Measurements from ENCODE around the gene GPR156.

Gene GPR156

GRCh38 chr3:120161902-120162301 is 123.1 kb downstream of the GPR156 start:
- Histone ChIP-seq H3K79me2 (ENCODE audit: control insufficient read depth, low read length) (no peaks in the 10 kb centered on the region), H3K9me2 (replicated peaks; ENCODE audit: control insufficient read depth, low read length) (no peaks in the 10 kb centered on the region), H3F3A (ENCODE audit: control insufficient read depth, insufficient read depth) (no peaks in the 10 kb centered on the region), H3K27ac (ENCODE audit: low read depth, low read length) (no peak overlapping the region), H3K4me3 (ENCODE audit: low read length) (no peak overlapping the region), H3K27me3 (ENCODE audit: control insufficient read depth, low read length) (peaks cover 6% of the 10 kb centered on the region), H3K4me2 (ENCODE audit: low read length) (no peak overlapping the region), H3K9me3 (ENCODE audit: control insufficient read depth, insufficient read depth, low read length) (no peaks in the 10 kb centered on the region), H3K36me3 (ENCODE audit: control insufficient read depth, low read length) (no peaks in the 10 kb centered on the region), H4K20me1 (ENCODE audit: control insufficient read depth, insufficient read depth, low read depth, low read length) (no peaks in the 10 kb centered on the region), H3K4me1 (ENCODE audit: control insufficient read depth, low read length) (peaks cover 6% of the 10 kb centered on the region)
- TF ChIP-seq EZH2phosphoT487 (IDR thresholded peaks at IDR 0.05; ENCODE audit: borderline replicate concordance, low read length), result no peak
- TF ChIP-seq, protein P1, sequence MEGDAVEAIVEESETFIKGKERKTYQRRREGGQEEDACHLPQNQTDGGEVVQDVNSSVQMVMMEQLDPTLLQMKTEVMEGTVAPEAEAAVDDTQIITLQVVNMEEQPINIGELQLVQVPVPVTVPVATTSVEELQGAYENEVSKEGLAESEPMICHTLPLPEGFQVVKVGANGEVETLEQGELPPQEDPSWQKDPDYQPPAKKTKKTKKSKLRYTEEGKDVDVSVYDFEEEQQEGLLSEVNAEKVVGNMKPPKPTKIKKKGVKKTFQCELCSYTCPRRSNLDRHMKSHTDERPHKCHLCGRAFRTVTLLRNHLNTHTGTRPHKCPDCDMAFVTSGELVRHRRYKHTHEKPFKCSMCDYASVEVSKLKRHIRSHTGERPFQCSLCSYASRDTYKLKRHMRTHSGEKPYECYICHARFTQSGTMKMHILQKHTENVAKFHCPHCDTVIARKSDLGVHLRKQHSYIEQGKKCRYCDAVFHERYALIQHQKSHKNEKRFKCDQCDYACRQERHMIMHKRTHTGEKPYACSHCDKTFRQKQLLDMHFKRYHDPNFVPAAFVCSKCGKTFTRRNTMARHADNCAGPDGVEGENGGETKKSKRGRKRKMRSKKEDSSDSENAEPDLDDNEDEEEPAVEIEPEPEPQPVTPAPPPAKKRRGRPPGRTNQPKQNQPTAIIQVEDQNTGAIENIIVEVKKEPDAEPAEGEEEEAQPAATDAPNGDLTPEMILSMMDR (IDR thresholded peaks at IDR 0.05; ENCODE audit: low read depth, low read length, poor library complexity, severe bottlenecking), result no peak

DNA sequence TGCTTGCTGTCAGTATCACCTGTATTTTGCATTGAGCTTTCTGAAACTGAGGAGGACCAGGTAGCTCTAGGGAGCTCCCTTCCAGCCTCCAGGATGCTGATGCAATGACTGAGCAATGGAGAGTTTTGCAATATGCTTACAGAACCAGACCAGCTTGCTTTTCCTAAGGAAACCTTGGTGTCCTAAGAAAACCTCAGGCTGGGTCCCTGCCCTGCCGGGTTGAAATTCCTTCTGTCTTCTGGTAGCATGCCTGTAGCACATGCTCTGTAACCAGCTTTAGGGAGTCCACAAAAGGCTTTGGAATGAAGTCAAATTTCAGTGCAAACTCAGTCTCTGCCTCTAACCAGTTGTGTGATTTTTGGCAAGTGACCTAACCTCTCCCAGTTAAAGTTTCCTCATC is 125.0 kb downstream of the GPR156 start:
- peaks cover 6% of the 10 kb centered on the region for H3K4me1 ChIP-seq (ENCODE audit: control insufficient read depth, low read length)
- H3K27me3 ChIP-seq (ENCODE audit: control insufficient read depth, low read length), result peaks cover 3% of the 10 kb centered on the region
- H3K9me3 ChIP-seq (ENCODE audit: control insufficient read depth, insufficient read depth, low read length), result peaks cover 9% of the 10 kb centered on the region; the same call in 1 of the 2 replicates
- H4K20me1 ChIP-seq (ENCODE audit: control insufficient read depth, insufficient read depth, low read depth, low read length), result no peaks in the 10 kb centered on the region
- H3F3A ChIP-seq (ENCODE audit: control insufficient read depth, insufficient read depth), result no peaks in the 10 kb centered on the region
- H3K4me2 ChIP-seq (ENCODE audit: low read length), result no peak overlapping the region
- no peak overlapping the region for H3K4me3 ChIP-seq (ENCODE audit: low read length)
- H3K9me2 ChIP-seq (replicated peaks; ENCODE audit: control insufficient read depth, low read length), result no peaks in the 10 kb centered on the region
- TF ChIP-seq EZH2phosphoT487 (IDR thresholded peaks at IDR 0.05; ENCODE audit: borderline replicate concordance, low read length), result no peak
- TF ChIP-seq, protein P1 (IDR thresholded peaks at IDR 0.05; ENCODE audit: low read depth, low read length, poor library complexity, severe bottlenecking), result no peak
- no peak overlapping the region for H3K27ac ChIP-seq (ENCODE audit: low read depth, low read length)
- no peaks in the 10 kb centered on the region for H3K79me2 ChIP-seq (ENCODE audit: control insufficient read depth, low read length)
- no peaks in the 10 kb centered on the region for H3K36me3 ChIP-seq (ENCODE audit: control insufficient read depth, low read length)

DNA sequence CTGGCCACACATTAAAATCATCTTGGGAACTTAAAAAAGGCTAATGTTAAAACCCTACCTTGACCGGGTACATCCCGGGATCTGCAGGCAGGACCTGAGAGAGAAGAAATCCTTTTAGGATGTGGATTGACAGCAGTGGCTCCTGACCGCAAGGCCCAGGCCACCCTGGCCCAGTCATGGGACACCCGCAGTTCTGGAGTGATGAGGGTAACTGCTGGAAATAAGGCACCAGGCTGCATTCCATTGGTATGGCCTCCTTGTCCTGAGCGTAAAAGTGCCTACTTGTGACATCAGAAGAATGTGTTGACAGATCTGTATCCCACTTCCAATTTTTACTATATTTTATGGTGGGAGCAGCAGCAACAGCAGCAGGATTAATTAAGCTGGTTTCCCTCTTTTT is 127.3 kb downstream of the GPR156 start:
- H3K36me3 ChIP-seq (ENCODE audit: control insufficient read depth, low read length), result no peaks in the 10 kb centered on the region
- H4K20me1 ChIP-seq (ENCODE audit: control insufficient read depth, insufficient read depth, low read depth, low read length), result no peaks in the 10 kb centered on the region
- H3F3A ChIP-seq (ENCODE audit: control insufficient read depth, insufficient read depth), result no peaks in the 10 kb centered on the region
- no peak overlapping the region for H3K27ac ChIP-seq (ENCODE audit: low read depth, low read length)
- H3K9me3 ChIP-seq (ENCODE audit: control insufficient read depth, insufficient read depth, low read length), result peaks cover 15% of the 10 kb centered on the region
- no peaks in the 10 kb centered on the region for H3K79me2 ChIP-seq (ENCODE audit: control insufficient read depth, low read length)
- 0 out of 2 replicates have a peak, but pooled peaks cover 3% of the 10 kb centered on the region for H3K27me3 ChIP-seq (ENCODE audit: control insufficient read depth, low read length)
- H3K4me2 ChIP-seq (ENCODE audit: low read length), result no peak overlapping the region
- H3K9me2 ChIP-seq (replicated peaks; ENCODE audit: control insufficient read depth, low read length), result no peaks in the 10 kb centered on the region
- TF ChIP-seq EZH2phosphoT487 (IDR thresholded peaks at IDR 0.05; ENCODE audit: borderline replicate concordance, low read length), result no peak
- TF ChIP-seq, protein P1 (IDR thresholded peaks at IDR 0.05; ENCODE audit: low read depth, low read length, poor library complexity, severe bottlenecking), result no peak
- H3K4me3 ChIP-seq (ENCODE audit: low read length), result no peak overlapping the region
- H3K4me1 ChIP-seq (ENCODE audit: control insufficient read depth, low read length), result peaks cover 6% of the 10 kb centered on the region
